Amniotic epithelial cell (primary cell): Measurements from ENCODE around the gene FTH1.

ENCODE experiments used
- DNase-seq: peaks from one replicate; pipeline ENCODE4 v3.0.0-alpha.2; 2010; ENCODE audit warnings: low read depth

Gene FTH1

DNA sequence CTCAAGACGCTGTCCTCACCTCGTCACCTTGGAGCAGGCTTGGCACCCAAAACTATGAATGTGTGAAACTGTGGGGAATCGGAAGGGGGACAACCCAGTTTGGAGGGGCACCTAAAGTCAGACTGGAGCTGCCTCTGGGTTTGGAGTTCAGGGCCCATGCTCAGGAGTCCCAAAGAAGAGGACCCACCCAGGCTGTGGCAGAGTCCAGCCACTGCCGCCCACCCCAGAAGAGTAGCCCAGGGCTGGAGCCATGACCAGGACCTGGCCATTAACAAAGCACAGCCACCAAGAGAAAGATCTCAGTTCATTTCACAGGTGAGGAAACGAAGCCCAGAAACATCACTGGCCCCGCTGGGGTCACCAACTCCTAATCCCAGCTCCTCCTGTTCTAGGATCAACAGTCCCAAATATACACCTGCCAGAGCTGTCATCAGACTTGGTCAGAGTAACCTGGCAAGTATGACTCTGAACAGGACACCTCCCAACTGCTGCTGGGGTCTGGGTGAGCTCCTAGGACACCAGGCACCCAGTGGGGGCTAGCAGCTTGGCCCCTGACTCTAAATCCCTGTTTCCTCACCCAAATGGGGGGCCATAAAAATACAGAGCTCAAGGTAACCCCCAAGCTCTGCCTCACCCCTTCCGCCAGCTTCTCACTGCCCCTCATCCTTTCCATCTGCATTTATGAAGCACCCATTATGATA, 52.8 kb downstream of the FTH1 start:
- DNase-seq: no peak
